NCI-H146 treated with DMSO at 0.1 percent for 48 hours (cell line): Measurements from ENCODE around the gene RBM20.
"Not testable (repeated sequence)": the region's sequence is repeated elsewhere in the genome, so short reads cannot be mapped to it uniquely, and the experiment has no call there.

Experiments
- DNase-seq: peaks from one replicate; lab custom pipeline; 2025; ENCODE audit not compliant: unreplicated experiment; lab: John Stamatoyannopoulos, UW

The RBM20 gene

DNA sequence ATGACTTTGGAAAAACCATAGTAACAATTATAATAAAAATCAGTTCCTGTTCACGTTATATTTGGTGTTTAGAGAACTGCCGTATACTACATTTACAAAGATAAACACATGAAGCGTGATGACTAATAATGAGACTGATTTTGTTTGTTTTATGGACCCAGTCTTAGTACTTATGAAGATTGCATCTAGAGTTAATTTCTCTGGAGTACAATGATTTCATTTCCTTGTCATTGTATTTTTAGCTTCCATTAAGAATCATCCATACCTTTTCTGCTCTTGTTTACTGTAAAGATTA lies 2.9 kb downstream of the RBM20 start:
- no peak for DNase-seq

DNA sequence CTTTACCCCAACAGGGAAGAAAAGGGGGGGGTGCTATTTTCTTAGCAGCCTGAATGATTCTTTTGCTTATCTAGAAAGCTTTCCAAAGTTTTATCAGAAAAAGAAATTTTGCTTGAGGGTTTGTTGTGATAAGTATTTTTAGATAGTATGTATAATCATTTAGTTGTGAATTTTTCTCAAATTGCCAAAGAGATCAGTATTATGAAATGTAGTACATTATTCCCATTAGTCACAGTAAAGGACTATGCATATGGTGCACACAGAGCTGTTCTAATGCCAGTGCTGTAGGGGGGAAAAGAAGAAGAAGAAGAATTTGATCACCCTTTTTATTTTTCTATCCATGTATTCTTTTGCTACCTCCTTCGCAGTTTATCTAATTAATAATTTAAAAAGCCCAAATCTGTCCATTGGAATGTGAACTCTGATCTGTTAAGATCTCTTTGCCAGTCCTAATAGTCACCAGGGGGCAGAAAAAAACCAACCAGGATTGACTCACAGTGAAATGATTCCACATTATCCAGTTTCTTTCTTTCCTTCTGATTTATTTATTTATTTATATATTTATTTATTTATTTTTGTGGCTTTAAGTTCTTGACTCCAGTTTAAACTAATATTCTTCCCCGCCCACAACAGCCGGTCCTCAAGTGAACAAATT lies 4.7 kb downstream of the RBM20 start:
- no peak for DNase-seq

DNA sequence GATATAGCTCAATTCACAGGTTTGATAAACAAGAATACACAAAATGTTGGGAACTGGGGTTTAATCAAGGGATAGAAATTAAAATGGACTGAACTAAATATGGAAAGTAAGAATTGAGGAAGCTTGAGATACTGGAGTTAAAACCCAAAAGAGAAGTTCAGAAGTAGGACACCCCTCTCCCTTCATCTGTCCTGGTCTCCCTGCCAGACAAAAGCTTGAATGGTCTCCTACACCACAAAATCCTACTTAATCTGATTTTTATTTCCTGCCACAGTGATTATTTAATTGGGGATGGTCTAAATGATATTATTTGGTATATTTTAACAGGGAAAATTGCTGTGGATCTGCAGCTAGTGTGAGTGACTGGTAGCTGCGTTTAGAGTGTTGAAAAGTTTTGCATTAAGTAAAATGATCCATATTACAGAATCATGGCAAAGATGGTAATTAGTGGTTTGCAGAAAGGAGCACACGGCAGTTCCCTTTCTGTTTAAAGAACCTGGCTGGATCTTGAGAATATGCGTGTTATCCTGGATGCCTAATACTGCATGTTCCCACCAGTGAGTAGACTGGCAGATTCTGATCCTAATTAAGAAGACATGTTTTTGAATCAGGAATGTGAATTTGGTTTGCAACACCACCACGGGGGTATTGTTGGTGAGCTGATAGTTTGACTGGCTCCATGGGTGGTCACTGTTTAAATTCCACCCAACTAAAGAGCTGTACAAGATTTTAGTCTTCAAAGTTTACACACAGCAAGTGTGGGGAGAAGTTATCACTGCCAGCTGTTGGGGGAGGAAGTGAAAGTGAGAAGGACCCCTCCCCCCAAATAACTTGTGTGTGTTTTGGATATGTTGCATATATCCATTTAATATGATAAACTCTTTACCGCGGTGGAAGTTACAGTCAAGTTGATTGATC lies 5.5 kb downstream of the RBM20 start:
- no peak for DNase-seq

DNA sequence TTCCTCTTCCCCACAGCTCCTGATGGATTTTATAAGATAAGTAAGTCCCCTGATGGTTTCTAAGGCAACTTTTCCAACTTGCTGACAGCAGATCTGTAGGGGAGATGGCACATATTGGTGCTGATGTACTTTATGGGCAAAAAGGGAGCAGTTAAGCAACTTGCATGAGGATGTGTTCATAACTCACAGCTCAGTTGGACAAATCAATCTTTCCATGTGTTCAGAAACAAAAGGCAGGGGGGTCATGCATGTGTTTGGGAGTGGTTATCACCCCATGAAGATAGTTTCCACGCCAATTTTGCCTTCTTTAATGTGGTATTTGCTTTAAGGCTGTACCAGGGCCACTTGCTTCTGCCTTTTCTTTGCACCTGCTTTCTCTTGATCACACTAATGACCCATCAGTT lies 6.1 kb downstream of the RBM20 start:
- DNase-seq = no peak

DNA sequence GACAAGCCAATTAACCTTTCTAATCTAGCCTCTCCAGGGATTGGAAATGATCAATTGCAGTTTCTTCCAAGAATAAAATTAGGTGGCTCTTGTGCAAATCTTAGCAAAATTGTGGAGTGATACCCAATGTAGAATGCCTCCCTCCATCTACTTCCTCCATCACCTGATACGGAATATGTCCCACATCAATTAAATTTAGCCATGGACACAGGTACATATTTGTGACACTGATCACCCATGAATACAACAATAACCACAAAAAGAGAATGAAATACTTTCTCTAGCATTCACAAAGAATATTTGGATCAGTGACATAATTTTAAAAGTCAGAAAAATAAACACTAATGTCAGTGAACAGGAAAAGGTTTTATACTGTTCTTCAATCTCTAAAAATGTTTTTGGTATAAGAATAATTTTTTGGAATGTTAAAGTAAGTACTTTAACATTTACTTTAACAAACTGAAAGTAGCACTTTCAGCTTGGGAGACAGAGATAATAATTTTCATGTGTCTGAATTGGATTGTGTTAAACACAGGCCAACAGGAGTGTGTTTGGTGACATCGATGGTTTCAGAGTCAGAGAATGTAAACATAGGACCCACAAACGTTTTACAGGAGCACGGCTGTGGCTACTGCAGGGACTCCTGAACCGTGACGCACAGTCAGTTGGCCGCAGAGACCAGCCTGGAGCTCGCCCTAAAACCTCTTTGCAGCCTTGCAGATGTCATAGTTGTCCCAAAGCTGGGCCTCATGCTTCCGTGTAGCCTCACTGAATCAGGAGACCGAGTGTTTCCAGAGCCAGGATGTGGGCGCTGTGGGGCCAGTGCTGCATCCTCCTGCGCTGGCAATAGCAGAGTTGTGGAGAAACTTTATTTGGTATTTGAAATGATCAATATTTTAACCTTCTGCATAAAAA lies 7.2 kb downstream of the RBM20 start:
- DNase-seq = no peak

DNA sequence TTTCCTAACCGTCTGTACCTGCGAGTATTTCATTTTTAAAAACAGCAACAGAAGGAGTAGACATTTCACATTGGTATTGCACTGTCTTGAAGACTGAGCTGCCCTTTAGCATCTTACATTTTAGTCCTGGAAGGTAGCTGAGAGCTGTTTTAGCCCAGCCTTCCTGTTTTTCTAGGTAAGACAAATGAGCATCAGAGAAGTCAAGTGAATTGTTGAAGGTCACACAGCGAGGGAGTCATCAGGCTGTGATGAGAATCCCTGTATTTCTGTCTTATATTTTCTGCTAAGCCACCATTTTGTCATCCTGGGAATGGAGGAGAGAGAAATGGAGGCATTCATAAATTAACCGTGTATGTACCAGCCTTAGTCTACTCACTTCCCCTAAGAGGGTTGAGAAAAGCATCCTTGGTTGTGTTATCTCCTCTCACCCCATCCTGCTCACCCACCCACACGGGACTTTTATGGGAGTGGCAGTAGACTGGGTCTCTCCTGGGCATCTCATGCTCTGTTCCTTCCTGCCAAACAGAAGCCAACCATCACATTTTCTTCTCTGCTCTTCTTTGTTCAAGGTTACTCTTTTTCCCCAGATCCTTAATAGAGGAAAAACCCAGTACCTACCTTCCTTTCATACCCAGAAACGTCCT lies 8.5 kb downstream of the RBM20 start:
- no peak for DNase-seq

DNA sequence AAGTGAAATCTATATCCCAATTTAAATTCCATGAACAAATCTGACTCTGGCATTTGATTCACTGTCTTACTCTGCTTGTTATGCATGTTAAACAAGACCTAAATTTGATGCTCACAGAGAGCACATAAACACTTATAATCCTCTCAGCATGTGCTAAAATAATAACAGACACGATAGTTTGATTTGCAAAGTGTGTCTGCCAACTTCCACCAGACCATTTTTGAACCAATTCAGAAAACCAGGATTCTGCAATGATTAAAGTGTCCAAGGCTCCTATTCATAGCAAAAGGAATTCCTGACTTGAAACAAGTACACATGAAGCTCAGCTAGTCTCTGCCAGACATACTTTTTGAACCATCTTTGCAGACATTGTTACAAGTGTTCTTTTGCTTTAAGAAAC lies 11.2 kb downstream of the RBM20 start:
- DNase-seq = no peak

DNA sequence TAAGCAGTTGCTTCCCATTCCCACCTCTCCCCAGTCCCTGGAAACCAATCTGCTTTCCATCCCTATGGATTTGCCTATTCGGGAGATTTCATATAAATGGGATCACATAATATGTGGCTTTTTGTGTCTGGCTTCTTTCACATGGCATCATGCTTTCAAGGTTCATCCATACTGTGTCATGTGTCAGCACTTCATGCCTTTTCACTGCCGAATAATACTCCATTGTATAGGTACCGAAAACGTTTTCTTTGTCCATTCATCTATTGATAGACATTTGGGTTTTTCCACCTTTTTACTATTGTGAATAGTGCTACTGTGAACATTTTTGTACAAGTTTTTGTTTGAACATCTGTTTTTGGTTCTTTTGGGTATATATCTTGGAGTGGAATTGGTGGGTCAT lies 12.5 kb downstream of the RBM20 start:
- no peak for DNase-seq

DNA sequence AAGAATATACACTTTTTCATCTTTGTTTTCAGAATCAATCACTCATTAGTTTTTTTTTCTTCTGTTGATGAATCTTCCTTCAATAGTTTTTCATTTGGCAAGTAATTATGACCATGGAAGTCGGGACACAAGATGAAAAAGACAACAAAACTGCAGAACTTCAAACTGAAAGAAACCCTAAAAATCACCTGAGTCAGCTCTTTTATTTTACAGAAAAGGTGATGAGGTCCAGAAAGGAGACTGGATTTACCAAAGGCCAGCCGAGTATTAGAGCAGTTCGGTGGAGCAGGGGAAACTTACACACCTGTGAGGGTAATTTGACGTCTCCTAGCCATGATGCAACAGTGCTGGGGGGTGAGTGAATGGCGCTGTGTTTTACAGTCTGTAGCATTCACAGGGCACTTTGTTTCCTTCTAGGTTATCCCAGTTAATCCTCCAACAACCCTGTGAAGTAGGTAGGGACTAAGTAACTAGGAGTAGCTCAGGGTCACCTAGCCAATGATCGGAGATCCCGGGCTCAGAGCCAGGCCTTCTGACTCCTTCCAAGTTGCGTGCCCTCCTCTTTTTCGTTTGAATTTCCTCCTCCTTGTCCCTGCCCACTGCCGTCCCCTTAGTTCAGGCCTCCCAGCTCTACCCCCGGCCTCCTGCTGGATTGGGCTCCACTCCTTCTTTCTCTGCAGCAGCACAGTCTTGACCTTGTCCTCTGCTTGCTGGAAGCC lies 14.0 kb downstream of the RBM20 start:
- no peak for DNase-seq

DNA sequence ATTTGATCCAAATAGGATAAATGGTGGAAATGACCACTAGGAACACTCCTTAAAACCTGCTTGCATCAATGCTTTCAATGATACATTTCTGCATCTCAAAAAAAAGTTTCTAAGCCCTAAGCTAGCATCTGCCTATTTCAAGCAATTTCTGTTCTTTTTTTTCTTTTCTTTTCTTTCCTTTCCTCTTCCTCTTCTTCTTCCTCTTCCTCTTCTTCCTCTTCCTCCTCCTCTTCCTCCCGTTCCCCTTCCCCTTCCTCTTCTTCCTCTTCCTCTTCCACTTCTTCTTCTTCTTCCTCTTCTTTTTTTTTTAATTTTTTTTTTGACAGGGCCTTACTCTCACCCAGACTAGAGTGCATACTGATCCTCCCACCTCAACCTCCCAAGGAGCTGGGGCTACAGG lies 15.4 kb downstream of the RBM20 start:
- DNase-seq = no peak

DNA sequence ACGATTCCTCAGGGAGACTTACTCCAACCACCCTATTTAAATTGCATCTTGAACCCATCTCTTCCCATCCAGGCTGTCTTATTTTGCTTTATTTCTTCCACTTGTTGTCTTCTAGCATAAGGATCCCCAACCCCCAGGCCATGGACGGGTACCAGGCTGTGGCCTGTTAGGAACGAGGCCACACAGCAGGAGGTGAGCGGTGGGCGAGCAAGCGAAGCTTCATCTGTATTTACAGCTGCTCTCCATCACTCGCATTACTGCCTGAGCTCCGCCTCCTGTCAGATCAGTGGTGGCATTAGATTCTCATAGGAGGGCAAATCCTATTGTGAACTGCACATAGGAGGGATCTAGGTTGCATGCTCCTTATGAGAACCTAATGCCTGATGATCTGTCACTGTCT lies 16.2 kb downstream of the RBM20 start:
- DNase-seq = not testable (repeated sequence)

DNA sequence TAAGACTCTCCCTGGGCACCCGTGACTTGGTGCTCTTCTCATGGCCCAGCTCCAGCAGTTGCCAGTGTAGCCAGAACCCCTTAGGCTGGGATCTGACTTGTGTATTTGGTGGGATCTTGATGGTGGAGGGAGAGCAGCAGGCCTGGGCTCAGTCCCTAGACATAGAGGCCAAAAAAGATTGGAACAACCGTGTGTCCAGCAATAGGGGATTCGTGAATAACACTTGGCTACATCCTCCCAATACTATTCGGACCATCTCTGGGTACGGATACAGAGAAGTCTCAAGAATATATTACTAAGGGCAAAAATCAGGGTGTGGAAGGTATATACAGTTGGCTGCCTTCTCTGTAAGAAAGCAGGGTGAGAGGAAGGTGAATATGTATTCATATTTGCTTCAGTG lies 17.2 kb downstream of the RBM20 start:
- DNase-seq = no peak

DNA sequence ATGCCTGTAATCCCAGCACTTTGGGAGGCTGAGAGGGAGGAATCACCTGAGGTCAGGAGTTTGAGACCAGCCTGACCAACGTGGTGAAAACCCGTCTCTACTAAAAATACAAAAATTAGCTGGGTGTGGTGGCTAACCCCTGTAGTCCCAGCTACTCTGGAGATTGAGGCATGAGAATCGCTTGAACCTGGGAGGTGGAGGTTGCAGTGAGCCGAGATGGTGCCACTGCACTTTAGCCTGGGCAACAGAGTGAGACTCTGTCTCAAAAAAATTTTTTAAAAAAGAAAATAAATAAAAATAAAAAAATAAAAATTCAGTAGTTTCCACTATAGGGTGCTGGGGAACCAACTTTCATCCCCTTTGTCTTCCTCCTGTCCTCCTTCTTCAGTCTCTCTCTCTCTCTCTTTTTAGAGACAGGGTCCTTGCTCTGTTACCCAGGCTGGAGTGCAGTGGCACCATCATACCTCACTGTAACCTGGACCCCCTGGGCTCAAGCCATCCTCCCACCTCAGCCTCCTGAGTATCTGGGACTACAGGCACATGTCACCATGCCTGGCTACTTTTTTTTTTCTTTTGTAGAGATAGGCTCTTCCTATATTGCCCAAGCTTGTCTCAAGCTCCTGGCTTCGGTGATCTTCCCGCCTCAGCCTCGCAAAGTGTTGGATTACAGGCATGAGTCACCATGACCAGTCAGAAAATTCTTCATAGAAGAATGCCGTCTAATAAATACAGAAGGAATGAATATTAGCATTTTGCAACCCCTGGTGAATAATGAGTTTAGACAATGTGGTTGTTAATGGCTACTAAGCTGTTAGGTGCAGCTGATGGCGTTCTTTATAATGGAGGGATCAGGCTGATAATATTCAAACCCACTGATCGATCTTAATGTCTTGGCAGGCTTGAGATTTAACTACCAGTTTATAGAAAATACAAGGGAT lies 20.6 kb downstream of the RBM20 start:
- peak; percentile 22 for DNase-seq

DNA sequence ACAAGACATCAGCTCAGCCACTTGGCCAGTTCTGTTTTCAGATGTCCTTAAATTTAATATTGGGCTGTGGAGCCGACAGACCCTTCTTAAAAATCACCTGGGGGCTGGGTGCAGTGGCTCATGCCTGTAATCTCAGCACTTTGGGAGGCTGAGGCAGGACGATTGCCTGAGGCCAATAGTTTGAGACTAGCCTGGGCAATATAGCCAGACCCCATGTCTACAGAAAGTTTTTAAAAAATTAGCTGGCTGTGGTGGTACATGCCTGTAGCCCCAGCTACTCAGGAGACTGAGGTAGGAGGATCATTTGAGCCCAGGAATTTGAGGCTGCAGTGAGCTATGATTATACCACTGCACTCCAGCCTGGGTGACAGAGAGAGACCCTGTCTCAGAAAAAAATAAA lies 22.1 kb downstream of the RBM20 start:
- not testable (repeated sequence) for DNase-seq

DNA sequence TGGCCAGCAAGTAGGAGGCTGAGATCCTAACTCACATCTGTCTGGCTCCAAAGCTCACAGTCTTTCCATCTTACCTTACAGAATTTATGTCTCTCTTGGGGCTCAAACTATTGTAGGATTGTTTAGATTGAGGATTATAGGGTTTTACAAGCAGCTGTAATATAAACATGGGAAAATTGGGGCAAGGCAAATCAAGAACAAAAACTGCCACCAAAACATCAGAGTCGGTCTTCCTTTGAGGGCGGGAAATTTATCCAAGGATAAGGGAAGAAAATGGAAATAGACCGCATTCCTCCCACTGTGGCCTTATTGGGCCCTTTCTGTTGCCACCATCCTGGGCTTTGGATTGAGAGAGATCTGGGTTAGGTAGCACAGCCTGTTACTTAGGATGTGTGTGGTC lies 22.5 kb downstream of the RBM20 start:
- no peak for DNase-seq

DNA sequence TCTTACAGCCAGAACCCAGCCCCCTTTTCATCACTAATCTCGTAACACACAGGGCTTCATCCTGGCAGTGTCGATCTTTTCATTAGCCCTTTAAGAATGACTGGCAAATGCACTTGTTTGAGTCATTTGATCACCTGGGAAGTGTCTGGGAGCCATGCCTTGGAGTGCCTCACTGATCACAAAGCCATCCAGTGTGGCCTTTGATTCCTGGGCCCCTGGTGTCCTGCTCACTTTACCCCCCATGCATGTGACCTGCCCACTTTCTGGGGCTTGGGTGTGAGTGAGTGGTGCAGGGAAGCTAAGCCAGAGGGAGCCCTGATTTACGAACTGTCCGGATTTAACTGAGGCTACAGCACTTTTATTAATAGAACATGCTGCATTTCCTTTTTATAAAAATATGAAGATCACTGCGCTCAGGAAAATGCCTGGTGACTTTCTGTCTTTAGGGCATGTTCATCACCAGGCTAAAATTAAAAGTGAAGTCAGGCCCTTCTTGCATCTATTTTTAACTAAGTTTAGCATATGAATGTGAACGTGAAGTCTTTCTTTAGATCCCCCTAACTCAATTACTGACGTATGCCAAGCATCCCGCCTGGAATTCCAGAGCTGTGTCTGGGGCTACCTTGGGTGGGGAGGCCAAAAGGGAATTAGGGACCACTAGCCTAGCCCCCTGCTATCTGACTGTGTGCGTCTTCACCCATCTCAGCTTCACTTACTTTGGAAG lies 23.6 kb downstream of the RBM20 start:
- DNase-seq = no peak

DNA sequence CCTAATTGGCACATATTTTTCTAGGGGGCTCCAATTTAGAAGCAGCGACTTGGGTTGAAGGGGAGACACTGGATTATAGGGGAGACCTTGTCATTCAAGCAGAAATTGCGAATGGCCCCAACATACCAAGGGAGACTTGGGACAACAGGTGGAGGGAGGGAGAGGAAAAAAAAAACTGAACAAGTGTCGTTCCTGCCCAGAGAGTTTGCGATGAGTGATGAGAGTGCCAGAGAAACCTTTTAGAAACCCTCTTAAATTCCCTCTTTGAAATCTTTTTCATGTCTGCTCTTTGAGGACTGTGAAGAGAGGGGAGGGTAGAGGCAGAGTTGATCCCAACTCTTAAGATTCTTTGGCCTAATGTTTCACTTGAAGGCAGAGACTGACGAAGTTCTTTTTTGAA lies 24.3 kb downstream of the RBM20 start:
- DNase-seq = no peak

DNA sequence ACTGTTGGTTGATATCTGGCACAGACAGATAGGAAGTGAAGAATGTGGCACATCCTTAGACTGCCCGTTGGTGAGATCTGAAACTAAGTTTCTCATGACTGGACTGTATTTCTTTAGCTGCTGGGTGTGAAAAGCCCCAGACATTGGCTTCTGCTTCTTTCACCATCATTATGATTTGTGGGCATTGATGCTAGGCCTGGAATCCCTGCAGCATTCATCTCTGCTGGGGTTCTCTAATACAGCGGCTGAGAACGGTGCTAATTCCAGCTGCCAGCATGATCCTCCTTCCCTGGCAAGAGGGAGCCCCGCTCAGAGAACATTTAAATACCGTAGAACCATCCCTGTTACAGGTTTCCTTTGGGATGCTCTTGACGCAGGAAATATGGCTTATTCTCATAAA lies 26.2 kb downstream of the RBM20 start:
- no peak for DNase-seq
